HCT116 (cell line): Measurements from ENCODE around the gene AMELX. TPM values are rescaled to one million over a fixed set of nuclear protein-coding genes. Genes with fewer than 3 reads are reported as not detected.

Experiments
- ATAC-seq: fragments of 200-7000 bp; cut with Tn5 transposase; 2 replicates; pipeline ENCODE4 v1.9.1; 2020; ENCODE audit warnings: mild to moderate bottlenecking, moderate library complexity
- BruUV-seq: library from RNA; stranded (reverse); fragments of 400-500 nt; replicated peaks from 2 replicates; lab custom pipeline; 2021; lab: Mats Ljungman, UMichigan
- CTCF ChIA-PET: fragments of 300-600 bp; sonication (Branson Sonifier 250); formaldehyde crosslinking; loops from one replicate; lab custom pipeline; 2021; ENCODE audit warnings: antibody characterized with exemption; lab: Charles Lee
- POLR2A ChIA-PET: fragments of 300-600, 350-600 bp; sonication (Branson Sonifier 250); formaldehyde crosslinking; loops from one replicate; lab custom pipeline; 2021; ENCODE audit warnings: antibody characterized with exemption; lab: Charles Lee
- RAD21 ChIA-PET, 2 experiments: fragments of 300-600 bp; sonication (Branson Sonifier 250); formaldehyde crosslinking; loops; one replicate each; lab custom pipeline; 2023; ENCODE audit warnings: low total read pairs in 2 of 2; ENCODE audit not compliant: uncharacterized antibody in 2 of 2, unreplicated experiment in 2 of 2, low non-redundant PET in 1 of 2; lab: Charles Lee
- DNase-seq: peaks from one replicate; pipeline ENCODE4 v3.0.0-alpha.2; 2010; ENCODE audit warnings: low read depth, low spot score
- H2AFZ ChIP-seq: fragments of 200-600 bp; shearing (Covaris generic), sonication (generic); 2 replicates; pipeline ENCODE4 v1.6.1; 2017; ENCODE audit warnings: low read depth, mixed run types, mixed read lengths, antibody characterized with exemption, low read length; ENCODE audit not compliant: poor library complexity, severe bottlenecking
- H3K27ac ChIP-seq: 2 replicates; pipeline ENCODE4 v1.5.1; 2012; ENCODE audit warnings: low read depth, low read length
- H3K27me3 ChIP-seq: fragments of 200-600 bp; sonication (generic); 2 replicates; pipeline ENCODE4 v1.6.1; 2016; ENCODE audit warnings: mixed run types, low read length, mixed read lengths; ENCODE audit not compliant: insufficient read depth
- H3K36me3 ChIP-seq, 2 experiments: fragments of 200-500 bp in 1 of 2; fragments of 200-600 bp in 1 of 2; sonication (Bioruptor generic) in 1 of 2; sonication (generic) in 1 of 2; 2 replicates each; pipeline versions ENCODE4 v1.5.1 to v1.6.1; 2014 to 2016; ENCODE audit warnings: low read length in 2 of 2, inconsistent platforms in 1 of 2, mixed read lengths in 1 of 2, mixed run types in 1 of 2; ENCODE audit not compliant: insufficient read depth in 2 of 2, control insufficient read depth in 1 of 2
- H3K4me1 ChIP-seq, 2 experiments: fragments of 200-600 bp in 1 of 2; sonication (generic) in 1 of 2; 2 replicates each; pipeline versions ENCODE4 v1.5.1 to v1.6.1; 2012 to 2017; ENCODE audit warnings: low read length in 2 of 2, inconsistent platforms in 1 of 2, mild to moderate bottlenecking in 1 of 2, mixed read lengths in 1 of 2, mixed run types in 1 of 2, moderate library complexity in 1 of 2; ENCODE audit not compliant: insufficient read depth in 2 of 2, control insufficient read depth in 1 of 2
- H3K4me2 ChIP-seq: fragments of 200-600 bp; sonication (generic); 2 replicates; pipeline ENCODE4 v1.6.1; 2017; ENCODE audit warnings: mixed run types, low read length, mixed read lengths
- H3K4me3 ChIP-seq, 2 experiments: fragments of 200-600 bp in 1 of 2; sonication (generic) in 1 of 2; replicated peaks in 1 of 2; 2 replicates each; pipeline ENCODE4 v1.5.1; 2011 to 2016; ENCODE audit warnings: low read length in 2 of 2, control low read depth in 1 of 2, low read depth in 1 of 2, mild to moderate bottlenecking in 1 of 2, mixed read lengths in 1 of 2, mixed run types in 1 of 2
- H3K79me2 ChIP-seq: fragments of 200-600 bp; sonication (generic); 2 replicates; pipeline ENCODE4 v1.6.1; 2017; ENCODE audit warnings: mild to moderate bottlenecking, mixed run types, low read length, moderate library complexity, mixed read lengths; ENCODE audit not compliant: insufficient read depth
- H3K9ac ChIP-seq: fragments of 200-600 bp; sonication (generic); 2 replicates; pipeline ENCODE4 v1.6.1; 2016; ENCODE audit warnings: low read length, mixed read lengths
- H3K9me2 ChIP-seq: fragments of 200-600 bp; sonication (generic), shearing (Covaris generic); 2 replicates; pipeline ENCODE4 v1.6.1; 2017; ENCODE audit warnings: mixed run types, mild to moderate bottlenecking, moderate library complexity; ENCODE audit not compliant: insufficient read depth
- H3K9me3 ChIP-seq, 2 experiments: fragments of 200-500 bp in 1 of 2; fragments of 200-600 bp in 1 of 2; sonication (Bioruptor generic) in 1 of 2; sonication (generic) in 1 of 2; 2 replicates each; pipeline ENCODE4 v1.6.1; 2014 to 2017; ENCODE audit warnings: low read length in 2 of 2, mixed read lengths in 2 of 2, inconsistent platforms in 1 of 2, low read depth in 1 of 2, mild to moderate bottlenecking in 1 of 2, mixed run types in 1 of 2, moderate library complexity in 1 of 2; ENCODE audit not compliant: control insufficient read depth in 1 of 2, insufficient read depth in 1 of 2
- H4K20me1 ChIP-seq: fragments of 200-600 bp; sonication (generic), shearing (Covaris generic); 2 replicates; pipeline ENCODE4 v1.6.1; 2017; ENCODE audit warnings: mixed run types, mild to moderate bottlenecking, moderate library complexity; ENCODE audit not compliant: insufficient read depth
- CBX3 ChIP-seq: IDR thresholded peaks from 2 replicates; pipeline ENCODE4 v1.6.1; 2012; ENCODE audit warnings: low read depth
- CEBPB ChIP-seq: IDR thresholded peaks from 2 replicates; pipeline ENCODE4 v1.6.1; 2012; ENCODE audit warnings: low read depth
- EGR1 ChIP-seq: IDR thresholded peaks from 2 replicates; pipeline ENCODE4 v1.6.1; 2012; ENCODE audit warnings: low read depth
- EZH2phosphoT487 ChIP-seq: fragments of 200-600 bp; IDR thresholded peaks from 2 replicates; pipeline ENCODE4 v1.6.1; 2018; ENCODE audit warnings: antibody characterized with exemption, borderline replicate concordance
- RAD21 ChIP-seq: IDR thresholded peaks from 2 replicates; pipeline ENCODE4 v1.6.1; 2012; ENCODE audit warnings: low read depth, mild to moderate bottlenecking
- SP1 ChIP-seq: IDR thresholded peaks from 2 replicates; pipeline ENCODE4 v1.6.1; 2012; ENCODE audit warnings: low read depth
- YY1 ChIP-seq: IDR thresholded peaks from 2 replicates; pipeline ENCODE4 v1.6.1; 2011; ENCODE audit warnings: low read length, low read depth, moderate library complexity, mild to moderate bottlenecking; ENCODE audit not compliant: insufficient replicate concordance; ENCODE audit errors: extremely low read depth
- ZBTB33 ChIP-seq: IDR thresholded peaks from 2 replicates; pipeline ENCODE4 v1.6.1; 2011; ENCODE audit warnings: mild to moderate bottlenecking, low read length, moderate library complexity; ENCODE audit not compliant: insufficient replicate concordance; ENCODE audit errors: extremely low read depth
- ZFX ChIP-seq: fragments of 450-650 bp; IDR thresholded peaks from 2 replicates; pipeline ENCODE4 v1.6.1; 2017
- intact Hi-C: fragments of 100-400 bp; cut with micrococcal nuclease; formaldehyde crosslinking; loops from 2 replicates; pipeline ENCODE4 v1.10.0; 2022
- total RNA-seq: library from RNA; stranded (reverse); gene quantifications from one replicate; pipeline ENCODE4 v1.2.1, GENCODE V29; 2021; ENCODE audit not compliant: unreplicated experiment
- TF ChIP-seq, protein P1 (sequence below): IDR thresholded peaks from 2 replicates; pipeline ENCODE4 v1.6.1; 2012
- TF ChIP-seq, protein P2 (sequence below), 3 experiments: fragments of 200-600 bp in 1 of 3; sonication (generic) in 1 of 3; IDR thresholded peaks in 2 of 3; conservative IDR thresholded peaks in 1 of 3; 2 replicates each; pipeline ENCODE4 v1.5.1; 2012 to 2017; ENCODE audit warnings: low read depth in 2 of 3, low read length in 2 of 3, antibody characterized with exemption in 1 of 3, borderline replicate concordance in 1 of 3, control low read depth in 1 of 3, mild to moderate bottlenecking in 1 of 3, mixed read lengths in 1 of 3, mixed run types in 1 of 3, moderate library complexity in 1 of 3; ENCODE audit not compliant: insufficient read depth in 1 of 3
- TF ChIP-seq, protein P3 (sequence below): IDR thresholded peaks from 2 replicates; pipeline ENCODE4 v1.6.1; 2012

AMELX gene
- total RNA-seq, 1 experiment from 2014 or later = not detected

DNA sequence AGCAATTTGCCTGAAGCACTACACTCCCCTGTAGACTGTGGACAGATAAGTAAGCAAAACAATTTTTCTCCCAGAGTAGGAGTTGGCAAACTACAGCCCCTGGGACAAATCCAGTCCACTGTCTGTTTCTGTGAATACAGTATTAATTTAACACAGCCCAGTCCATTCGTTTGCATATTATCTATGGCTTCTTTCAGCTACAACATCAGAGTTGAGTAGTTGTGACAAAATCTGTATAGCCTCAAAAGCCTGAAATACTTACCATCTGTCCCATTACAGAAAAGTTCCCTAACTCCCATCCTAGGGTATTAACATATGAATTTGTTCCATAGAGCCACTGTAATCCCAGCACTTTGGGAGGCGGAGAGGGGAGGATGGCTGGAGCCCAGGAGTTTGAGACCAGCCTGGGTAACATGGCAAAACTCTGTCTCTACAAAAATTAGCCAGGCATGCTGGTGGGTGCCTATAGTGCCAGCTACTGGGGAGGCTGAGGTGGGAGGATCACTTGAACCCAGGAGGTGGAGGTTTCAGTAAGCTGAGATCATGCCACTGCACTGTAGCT is 53.0 kb downstream of the AMELX start:
- ATAC-seq = no peak
- Histone ChIP-seq H3K9me2 (no peaks in the 10 kb centered on the region), H3K27me3 (no peaks in the 10 kb centered on the region), H3K79me2 (no peaks in the 10 kb centered on the region), H3K4me1 (no peaks in the 10 kb centered on the region), H3K27ac (no peak overlapping the region), H3K36me3 (no peaks in the 10 kb centered on the region), H3K4me2 (no peak overlapping the region), H3K9me3 (no peaks in the 10 kb centered on the region), H3K9ac (no peak overlapping the region), H2AFZ (no peak overlapping the region), H3K4me3 (no peak overlapping the region), H4K20me1 (no peaks in the 10 kb centered on the region)
- TF ChIP-seq CBX3 (no peak), EGR1 (no peak), CEBPB (no peak), RAD21 (no peak), ZBTB33 (no peak), ZFX (no peak), YY1 (no peak), SP1 (no peak), EZH2phosphoT487 (no peak)
- TF ChIP-seq, protein P1, sequence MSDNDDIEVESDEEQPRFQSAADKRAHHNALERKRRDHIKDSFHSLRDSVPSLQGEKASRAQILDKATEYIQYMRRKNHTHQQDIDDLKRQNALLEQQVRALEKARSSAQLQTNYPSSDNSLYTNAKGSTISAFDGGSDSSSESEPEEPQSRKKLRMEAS = no peak
- TF ChIP-seq, protein P2, sequence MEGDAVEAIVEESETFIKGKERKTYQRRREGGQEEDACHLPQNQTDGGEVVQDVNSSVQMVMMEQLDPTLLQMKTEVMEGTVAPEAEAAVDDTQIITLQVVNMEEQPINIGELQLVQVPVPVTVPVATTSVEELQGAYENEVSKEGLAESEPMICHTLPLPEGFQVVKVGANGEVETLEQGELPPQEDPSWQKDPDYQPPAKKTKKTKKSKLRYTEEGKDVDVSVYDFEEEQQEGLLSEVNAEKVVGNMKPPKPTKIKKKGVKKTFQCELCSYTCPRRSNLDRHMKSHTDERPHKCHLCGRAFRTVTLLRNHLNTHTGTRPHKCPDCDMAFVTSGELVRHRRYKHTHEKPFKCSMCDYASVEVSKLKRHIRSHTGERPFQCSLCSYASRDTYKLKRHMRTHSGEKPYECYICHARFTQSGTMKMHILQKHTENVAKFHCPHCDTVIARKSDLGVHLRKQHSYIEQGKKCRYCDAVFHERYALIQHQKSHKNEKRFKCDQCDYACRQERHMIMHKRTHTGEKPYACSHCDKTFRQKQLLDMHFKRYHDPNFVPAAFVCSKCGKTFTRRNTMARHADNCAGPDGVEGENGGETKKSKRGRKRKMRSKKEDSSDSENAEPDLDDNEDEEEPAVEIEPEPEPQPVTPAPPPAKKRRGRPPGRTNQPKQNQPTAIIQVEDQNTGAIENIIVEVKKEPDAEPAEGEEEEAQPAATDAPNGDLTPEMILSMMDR (IDR thresholded peaks at IDR 0.05 in 2 of 3, conservative IDR thresholded peaks at IDR 0.05 in 1 of 3; ENCODE audit: borderline replicate concordance in 1 of 3, insufficient read depth in 1 of 3, low read depth in 2 of 3, low read length in 2 of 3) = no peak
- TF ChIP-seq, protein P3, sequence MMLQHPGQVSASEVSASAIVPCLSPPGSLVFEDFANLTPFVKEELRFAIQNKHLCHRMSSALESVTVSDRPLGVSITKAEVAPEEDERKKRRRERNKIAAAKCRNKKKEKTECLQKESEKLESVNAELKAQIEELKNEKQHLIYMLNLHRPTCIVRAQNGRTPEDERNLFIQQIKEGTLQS = no peak
- intact Hi-C loops = no loop called here
- ChIA-PET CTCF (no interaction called here), POLR2A (no interaction called here), RAD21 (no interaction called here)
- no peak for DNase-seq
- no TSS peak for BruUV-seq
